ENCODE measurements around the gene NADK2. TPM values are rescaled to one million over a fixed set of nuclear protein-coding genes. Genes with fewer than 3 reads are reported as not detected.
A peak's percentile ranks its signal among the peaks of the same experiment; 100 is the strongest.

Gene NADK2
- total and polyA plus RNA-seq, 9 of the 15 experiments (the other 6 are each of a cell fraction or from before 2014, with no cell fraction given), result 10.6 to 41.0 (median 24.0) TPM

GRCh38 chr5:36242534-36243485 lies 1.1 kb upstream of the NADK2 start (continued):
- TF ChIP-seq ZNF12 (CRISPR knock-in tag; IDR thresholded peaks at IDR 0.05) (no peak), ZNF76 (CRISPR knock-in tag; IDR thresholded peaks at IDR 0.05; ENCODE audit: borderline replicate concordance) (0 out of 2 replicates have a peak, but pooled peaks have one; percentile 9), SMARCC2 (IDR thresholded peaks at IDR 0.05; ENCODE audit: low read depth) (no peak), MXI1 (IDR thresholded peaks at IDR 0.05; ENCODE audit: low read depth, low read length) (no peak), KLF10 (CRISPR knock-in tag; IDR thresholded peaks at IDR 0.05) (no peak), CBFA2T2 (conservative IDR thresholded peaks at IDR 0.05) (no peak), IFI16 (CRISPR knock-in tag; IDR thresholded peaks at IDR 0.05) (no peak), POLR2AphosphoS2 (IDR thresholded peaks at IDR 0.05; ENCODE audit: low read length) (no peak), RNF2 (IDR thresholded peaks at IDR 0.05) (no peak), EP400 (IDR thresholded peaks at IDR 0.05) (no peak)
- TF ChIP-seq, protein P1, sequence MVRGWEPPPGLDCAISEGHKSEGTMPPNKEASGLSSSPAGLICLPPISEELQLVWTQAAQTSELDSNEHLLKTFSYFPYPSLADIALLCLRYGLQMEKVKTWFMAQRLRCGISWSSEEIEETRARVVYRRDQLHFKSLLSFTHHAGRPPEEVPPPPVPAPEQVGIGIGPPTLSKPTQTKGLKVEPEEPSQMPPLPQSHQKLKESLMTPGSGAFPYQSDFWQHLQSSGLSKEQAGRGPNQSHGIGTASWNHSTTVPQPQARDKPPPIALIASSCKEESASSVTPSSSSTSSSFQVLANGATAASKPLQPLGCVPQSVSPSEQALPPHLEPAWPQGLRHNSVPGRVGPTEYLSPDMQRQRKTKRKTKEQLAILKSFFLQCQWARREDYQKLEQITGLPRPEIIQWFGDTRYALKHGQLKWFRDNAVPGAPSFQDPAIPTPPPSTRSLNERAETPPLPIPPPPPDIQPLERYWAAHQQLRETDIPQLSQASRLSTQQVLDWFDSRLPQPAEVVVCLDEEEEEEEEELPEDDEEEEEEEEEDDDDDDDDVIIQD (CRISPR knock-in tag; IDR thresholded peaks at IDR 0.05), result no peak
- TF ChIP-seq, protein P2, sequence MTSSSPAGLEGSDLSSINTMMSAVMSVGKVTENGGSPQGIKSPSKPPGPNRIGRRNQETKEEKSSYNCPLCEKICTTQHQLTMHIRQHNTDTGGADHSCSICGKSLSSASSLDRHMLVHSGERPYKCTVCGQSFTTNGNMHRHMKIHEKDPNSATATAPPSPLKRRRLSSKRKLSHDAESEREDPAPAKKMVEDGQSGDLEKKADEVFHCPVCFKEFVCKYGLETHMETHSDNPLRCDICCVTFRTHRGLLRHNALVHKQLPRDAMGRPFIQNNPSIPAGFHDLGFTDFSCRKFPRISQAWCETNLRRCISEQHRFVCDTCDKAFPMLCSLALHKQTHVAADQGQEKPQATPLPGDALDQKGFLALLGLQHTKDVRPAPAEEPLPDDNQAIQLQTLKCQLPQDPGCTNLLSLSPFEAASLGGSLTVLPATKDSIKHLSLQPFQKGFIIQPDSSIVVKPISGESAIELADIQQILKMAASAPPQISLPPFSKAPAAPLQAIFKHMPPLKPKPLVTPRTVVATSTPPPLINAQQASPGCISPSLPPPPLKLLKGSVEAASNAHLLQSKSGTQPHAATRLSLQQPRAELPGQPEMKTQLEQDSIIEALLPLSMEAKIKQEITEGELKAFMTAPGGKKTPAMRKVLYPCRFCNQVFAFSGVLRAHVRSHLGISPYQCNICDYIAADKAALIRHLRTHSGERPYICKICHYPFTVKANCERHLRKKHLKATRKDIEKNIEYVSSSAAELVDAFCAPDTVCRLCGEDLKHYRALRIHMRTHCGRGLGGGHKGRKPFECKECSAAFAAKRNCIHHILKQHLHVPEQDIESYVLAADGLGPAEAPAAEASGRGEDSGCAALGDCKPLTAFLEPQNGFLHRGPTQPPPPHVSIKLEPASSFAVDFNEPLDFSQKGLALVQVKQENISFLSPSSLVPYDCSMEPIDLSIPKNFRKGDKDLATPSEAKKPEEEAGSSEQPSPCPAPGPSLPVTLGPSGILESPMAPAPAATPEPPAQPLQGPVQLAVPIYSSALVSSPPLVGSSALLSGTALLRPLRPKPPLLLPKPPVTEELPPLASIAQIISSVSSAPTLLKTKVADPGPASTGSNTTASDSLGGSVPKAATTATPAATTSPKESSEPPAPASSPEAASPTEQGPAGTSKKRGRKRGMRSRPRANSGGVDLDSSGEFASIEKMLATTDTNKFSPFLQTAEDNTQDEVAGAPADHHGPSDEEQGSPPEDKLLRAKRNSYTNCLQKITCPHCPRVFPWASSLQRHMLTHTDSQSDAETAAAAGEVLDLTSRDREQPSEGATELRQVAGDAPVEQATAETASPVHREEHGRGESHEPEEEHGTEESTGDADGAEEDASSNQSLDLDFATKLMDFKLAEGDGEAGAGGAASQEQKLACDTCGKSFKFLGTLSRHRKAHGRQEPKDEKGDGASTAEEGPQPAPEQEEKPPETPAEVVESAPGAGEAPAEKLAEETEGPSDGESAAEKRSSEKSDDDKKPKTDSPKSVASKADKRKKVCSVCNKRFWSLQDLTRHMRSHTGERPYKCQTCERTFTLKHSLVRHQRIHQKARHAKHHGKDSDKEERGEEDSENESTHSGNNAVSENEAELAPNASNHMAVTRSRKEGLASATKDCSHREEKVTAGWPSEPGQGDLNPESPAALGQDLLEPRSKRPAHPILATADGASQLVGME (CRISPR knock-in tag; IDR thresholded peaks at IDR 0.05), result 0 out of 2 replicates have a peak, but pooled peaks have one; percentile 1
- TF ChIP-seq, protein P3, sequence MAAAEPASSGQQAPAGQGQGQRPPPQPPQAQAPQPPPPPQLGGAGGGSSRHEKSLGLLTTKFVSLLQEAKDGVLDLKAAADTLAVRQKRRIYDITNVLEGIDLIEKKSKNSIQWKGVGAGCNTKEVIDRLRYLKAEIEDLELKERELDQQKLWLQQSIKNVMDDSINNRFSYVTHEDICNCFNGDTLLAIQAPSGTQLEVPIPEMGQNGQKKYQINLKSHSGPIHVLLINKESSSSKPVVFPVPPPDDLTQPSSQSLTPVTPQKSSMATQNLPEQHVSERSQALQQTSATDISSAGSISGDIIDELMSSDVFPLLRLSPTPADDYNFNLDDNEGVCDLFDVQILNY (CRISPR knock-in tag; IDR thresholded peaks at IDR 0.05), result no peak
- TF ChIP-seq, protein P4, sequence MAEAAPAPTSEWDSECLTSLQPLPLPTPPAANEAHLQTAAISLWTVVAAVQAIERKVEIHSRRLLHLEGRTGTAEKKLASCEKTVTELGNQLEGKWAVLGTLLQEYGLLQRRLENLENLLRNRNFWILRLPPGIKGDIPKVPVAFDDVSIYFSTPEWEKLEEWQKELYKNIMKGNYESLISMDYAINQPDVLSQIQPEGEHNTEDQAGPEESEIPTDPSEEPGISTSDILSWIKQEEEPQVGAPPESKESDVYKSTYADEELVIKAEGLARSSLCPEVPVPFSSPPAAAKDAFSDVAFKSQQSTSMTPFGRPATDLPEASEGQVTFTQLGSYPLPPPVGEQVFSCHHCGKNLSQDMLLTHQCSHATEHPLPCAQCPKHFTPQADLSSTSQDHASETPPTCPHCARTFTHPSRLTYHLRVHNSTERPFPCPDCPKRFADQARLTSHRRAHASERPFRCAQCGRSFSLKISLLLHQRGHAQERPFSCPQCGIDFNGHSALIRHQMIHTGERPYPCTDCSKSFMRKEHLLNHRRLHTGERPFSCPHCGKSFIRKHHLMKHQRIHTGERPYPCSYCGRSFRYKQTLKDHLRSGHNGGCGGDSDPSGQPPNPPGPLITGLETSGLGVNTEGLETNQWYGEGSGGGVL (CRISPR knock-in tag; IDR thresholded peaks at IDR 0.05), result no peak
- TF ChIP-seq, protein P5, sequence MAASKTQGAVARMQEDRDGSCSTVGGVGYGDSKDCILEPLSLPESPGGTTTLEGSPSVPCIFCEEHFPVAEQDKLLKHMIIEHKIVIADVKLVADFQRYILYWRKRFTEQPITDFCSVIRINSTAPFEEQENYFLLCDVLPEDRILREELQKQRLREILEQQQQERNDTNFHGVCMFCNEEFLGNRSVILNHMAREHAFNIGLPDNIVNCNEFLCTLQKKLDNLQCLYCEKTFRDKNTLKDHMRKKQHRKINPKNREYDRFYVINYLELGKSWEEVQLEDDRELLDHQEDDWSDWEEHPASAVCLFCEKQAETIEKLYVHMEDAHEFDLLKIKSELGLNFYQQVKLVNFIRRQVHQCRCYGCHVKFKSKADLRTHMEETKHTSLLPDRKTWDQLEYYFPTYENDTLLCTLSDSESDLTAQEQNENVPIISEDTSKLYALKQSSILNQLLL (CRISPR knock-in tag; IDR thresholded peaks at IDR 0.05; ENCODE audit: borderline replicate concordance), result no peak

Measured in K562 (cell line).